KG1 (cell line): Measurements from ENCODE around the gene PPP1R12C.
"Not testable (repeated sequence)": the region's sequence is repeated elsewhere in the genome, so short reads cannot be mapped to it uniquely, and the experiment has no call there.

Source experiments
- DNase-seq: peaks from one replicate; lab custom pipeline; 2025; lab: John Stamatoyannopoulos, UW

PPP1R12C gene

DNA sequence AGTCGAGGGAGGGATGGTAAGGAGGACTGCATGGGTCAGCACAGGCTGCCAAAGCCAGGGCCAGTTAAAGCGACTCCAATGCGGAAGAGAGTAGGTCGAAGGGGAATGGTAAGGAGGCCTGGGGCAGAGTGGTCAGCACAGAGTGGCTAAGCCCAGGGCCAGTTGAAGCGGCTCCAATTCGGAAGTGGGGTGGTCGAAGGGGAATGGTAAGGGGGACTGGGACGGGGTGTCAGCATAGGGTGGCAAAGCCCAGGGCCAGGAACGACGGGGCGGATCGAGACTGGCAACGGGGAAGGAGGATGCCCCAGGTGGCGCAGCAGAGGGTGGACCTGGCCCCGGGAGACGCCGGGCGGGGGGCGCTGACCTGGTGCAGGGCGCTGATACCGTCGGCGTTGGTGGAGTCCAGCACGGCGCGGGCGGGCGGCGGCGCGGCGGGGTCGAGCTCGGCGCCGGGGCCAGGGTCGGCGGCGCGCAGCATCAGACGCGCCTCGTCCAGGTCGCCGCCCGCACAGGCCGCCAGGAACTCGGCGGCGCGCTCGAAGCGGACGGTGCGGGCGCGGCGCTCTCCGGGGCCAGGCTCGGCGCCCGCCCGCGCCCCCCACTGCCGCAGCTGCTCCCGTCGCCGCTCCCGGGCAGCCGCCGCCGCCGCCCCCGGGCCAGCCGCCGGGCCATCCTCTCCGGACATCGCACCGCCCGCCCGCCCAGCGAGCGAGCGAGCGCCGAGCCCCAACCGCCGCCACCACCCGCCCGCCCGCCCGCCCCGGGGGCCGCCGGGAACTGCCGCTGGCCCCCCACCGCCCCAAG lies at the start of gene PPP1R12C:
Gene PPP1R12C (minus strand): TSS at position 779 of the 804 bp plus-strand sequence. CDS start 94 bp downstream, at position 685.
- no peak for DNase-seq

DNA sequence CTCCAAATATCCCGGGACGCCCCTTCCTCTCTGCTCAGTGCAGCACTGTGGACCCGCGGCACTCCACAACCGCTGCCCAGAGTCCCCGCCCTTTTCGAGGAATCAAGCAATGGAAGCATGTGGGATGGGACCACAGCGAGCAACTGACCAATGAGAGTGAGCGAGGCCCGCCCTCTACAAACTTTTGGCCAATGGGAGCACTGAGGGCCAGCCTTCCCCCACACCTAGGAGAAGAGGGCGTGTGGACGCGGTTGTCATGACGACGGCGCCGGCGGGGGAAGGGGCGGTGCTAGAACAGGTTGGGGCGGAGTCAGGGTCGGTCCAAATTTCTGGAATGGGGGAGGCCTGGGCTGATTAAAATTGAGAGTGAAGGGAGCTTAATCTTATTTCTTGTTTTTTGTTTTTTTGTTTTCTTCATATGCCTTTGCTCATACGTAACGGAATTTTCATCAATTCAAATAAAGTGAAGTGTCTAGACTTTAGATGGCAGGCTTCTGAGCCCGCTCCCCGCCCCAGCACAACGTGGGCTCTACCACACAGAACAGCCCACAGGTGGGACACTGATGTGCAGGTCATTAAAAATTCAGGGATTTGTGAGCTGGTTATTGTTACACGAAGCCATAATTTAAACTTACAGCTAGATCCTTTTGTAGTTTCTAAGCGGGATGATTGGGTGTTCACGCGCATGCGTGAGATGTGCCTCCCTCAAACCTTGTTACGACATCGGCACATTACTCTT lies 49.3 kb upstream of the PPP1R12C start, which contains the start of gene DNAAF3:
Gene DNAAF3 (minus strand): TSS at position 84 of the 739 bp plus-strand sequence. CDS start 200 bp downstream, outside the sequence.
- DNase-seq, result peak; percentile 91

DNA sequence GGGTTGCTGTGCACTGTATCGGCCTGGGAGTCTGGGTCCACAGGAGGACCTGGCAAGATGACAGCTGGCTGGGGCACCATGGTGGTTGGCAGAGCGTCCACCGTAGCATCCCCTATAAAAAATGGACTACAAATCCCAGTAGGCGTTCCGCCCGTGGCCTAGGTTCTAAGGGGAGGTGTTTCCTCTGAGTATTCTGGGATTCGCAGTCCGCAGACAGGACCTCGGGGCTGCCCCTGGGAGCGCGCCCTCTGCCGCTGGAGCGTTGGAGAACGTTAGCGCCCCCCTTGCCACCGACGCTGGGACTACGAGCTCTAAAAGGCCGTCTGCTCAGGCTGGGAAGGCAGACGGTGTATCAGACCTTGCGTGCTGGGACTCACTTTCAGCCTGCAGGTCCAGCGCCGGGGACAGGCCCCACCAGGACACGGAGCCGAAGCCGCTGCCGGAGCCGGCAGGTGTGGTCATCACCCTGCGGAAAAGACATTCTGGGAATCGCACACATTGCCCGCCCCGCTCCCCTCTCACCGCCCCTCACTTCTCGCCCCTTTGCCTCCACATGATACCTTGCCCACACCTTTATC lies 48.6 kb upstream of the PPP1R12C start:
- peak; percentile 86 for DNase-seq

GRCh38 chr19:55161571-55162322 lies 44.3 kb upstream of the PPP1R12C start:
- DNase-seq, result no peak

- no peak for DNase-seq
Measured at GRCh38 chr19:55160986-55161365, 43.5 kb upstream of the PPP1R12C start.

DNA sequence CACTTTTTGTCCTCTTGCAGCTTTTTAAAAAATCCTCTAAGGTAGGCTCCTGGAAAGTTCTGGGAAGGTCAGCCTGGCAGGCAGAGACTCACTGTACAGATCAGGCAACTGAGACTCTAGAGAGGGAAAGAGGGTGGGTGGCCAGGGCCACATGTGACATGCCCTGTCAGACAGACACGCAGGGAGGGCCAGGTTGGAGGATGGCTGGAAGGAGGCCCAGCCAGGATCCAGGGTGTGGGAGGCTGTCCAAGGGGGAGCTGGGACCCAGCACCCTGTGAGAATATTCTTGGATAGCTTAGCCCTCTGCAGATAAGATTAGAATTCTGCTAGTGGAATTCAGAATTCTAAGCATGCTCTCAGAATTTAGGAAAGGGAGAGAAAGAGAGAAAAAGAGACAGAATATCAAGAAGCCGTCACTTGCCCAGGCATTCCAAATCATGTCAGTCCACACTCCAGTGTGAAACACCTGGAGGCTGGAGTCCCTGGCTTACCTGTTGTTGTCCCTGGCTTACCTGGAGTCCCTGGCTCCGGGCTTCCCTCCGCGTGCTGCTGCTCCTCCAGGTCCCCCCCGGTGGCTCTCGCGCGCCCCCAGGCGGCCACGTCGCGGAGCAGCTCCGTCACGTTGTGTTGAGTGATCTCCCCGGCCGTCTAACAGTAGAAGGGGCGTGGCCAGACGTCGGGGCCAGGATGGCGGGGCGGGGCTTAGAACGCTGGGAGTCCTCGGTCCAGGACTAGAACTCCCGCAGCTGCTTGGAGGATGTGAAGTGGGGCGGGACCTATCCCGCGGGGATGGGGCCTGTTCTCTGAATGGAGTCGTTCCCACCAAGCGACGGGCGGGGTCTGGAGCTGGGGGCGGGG lies 42.9 kb upstream of the PPP1R12C start:
- peak; percentile 86 for DNase-seq

DNA sequence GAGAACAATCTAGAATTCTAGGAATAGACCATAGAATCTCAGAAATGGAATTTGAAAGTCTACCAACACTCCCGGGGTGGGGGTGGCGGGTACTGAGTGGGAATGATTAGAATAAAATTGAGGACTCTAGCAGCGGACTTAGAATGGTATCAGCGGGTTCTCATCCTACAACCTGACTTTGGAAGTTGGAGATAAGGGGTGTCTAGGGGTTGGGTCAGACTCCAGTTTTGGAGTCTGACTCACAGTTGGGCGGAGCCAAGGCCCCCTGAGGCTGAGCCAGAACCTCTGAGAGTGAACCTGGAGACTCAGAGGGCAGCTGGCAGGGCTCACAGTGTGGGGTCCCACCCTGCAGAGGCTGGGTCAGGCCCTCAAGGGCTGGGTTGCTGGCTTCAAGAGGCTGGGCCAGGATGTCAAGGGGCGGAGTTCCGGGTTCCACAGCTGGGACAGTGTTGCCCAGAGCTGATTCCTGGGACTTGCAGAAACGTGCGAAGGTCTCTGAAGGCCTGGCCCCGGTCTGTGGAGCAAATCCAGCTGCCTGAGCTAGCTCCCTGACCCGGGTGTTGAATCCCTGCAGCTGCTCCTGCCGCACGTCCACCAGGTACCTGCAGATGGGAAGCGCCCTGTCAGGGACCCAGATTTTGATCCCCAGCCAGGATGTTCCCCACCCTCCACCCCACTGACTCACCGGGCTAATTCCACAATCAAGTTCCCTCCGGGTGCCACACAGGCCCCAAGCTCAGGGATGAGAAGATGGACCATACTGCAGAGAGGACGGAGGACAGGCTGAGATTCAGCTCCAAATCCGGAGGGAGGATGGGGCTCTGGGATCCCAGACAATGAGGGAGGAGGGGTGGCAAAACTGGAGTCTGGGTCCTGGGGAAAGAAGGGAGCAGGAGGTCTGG lies 41.7 kb upstream of the PPP1R12C start:
- DNase-seq, result no peak

DNA sequence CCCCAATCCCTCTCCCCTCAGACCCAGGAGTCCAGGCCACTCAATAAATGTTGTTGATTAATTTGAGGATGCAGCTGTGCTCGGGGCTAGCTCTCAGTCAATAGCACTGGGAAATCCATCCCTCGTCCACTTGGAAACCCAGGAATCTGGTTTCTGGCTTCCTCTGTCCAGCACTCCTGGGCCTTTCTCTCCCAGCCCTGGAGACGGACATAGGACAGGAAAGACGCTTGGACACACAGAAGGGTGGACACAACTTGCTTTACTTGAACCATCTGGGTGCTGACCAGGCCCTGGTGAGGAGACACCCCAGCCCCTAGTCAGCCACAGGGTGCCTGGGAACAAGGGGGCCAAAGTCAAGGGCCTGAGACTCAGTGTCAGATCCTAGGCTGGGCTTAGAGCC lies 41.0 kb upstream of the PPP1R12C start:
- no peak for DNase-seq

- no peak for DNase-seq
Measured at GRCh38 chr19:55157064-55157908, 39.8 kb upstream of the PPP1R12C start, which contains the start of gene TNNI3. TNNI3 (minus strand) TSS chr19:55157732; CDS start chr19:55157589, 143 bp downstream.

GRCh38 chr19:55156202-55157063 lies 39.0 kb upstream of the PPP1R12C start:
- DNase-seq, result no peak

DNA sequence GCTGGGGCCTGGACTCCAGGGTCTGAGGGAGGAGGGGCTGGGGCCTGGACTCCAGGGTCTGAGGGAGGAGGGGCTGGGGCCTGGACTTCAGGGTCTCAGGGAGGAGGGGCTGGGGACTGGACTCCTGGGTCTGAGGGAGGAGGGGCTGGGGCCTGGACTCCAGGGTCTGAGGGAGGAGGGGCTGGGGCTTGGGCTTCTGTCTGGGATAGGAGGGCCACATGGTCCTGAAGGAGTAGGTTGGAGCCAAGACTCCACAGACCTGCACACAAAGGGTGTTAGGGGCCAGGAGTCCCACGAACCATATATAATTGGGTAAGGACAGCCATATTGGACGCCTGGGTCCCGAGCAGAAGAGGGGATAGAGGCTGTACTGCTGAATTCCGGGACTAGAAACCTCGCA lies 38.3 kb upstream of the PPP1R12C start:
- DNase-seq, result not testable (repeated sequence)

- no peak for DNase-seq
Measured at GRCh38 chr19:55153652-55154264, 36.3 kb upstream of the PPP1R12C start.

DNA sequence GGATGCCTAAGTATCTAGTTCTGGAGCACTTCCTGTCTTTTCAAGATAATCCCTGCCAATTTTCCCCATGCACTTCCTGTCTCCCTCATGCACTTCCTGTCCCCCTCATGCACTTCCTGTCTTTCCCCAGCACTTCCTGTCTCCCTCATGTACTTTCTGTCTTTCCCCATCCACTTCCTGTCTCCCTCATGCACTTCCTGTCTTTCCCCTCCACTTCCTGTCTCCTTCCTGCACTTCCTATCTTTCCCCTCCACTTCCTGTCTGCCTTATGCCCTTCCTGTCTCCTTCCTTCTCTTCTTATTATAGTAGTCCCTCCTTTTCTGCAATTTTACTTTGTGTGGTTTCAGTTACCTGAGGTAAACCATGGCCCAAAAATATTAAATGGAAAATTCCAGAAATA lies 34.6 kb upstream of the PPP1R12C start:
- no peak for DNase-seq

GRCh38 chr19:55149078-55150003 lies 31.9 kb upstream of the PPP1R12C start, which contains the start of gene TNNT1:
TNNT1 (minus strand) TSS chr19:55149206; CDS start chr19:55147157, 2,049 bp downstream.
- no peak for DNase-seq

DNA sequence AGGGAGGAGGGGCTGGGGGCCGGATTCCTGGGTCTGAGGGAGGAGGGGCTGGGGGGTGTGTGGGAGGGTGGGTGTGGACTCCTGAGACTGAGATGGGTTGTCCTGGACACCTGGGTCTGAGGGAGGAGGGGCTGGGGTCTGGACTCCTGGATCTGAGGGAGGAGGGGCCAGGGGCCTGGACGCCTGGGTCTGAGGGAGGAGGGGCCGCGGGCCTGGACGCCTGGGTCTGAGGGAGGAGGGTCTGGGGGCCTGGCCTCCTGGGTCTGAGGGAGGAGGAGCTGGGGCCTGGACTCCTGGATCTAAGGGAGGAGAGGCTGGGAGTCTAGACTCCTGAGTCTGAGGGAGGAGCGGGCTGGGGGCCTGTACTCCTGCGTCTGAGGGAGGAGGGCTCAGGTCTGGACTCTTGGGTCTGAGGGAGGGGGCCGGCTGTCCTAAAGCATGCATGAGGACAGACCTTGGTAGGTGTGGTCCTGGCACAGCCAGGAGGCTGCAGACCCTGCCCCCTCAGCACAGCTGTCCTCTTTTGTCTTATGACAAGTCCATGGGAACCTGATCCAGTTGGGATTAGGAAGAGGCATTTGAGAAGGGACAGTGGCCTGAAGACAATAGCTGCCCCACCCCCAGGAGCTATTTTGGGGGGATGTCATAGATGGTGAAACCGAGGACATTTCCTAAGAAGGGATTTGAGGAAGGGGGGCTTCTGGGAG lies 30.3 kb upstream of the PPP1R12C start:
- no peak for DNase-seq
